Natural killer cell (primary cell): ENCODE results near the gene GPR155. TPM values are rescaled to one million over a fixed set of nuclear protein-coding genes. Genes with fewer than 3 reads are reported as not detected.
"Not testable (repeated sequence)": the region's sequence is repeated elsewhere in the genome, so short reads cannot be mapped to it uniquely, and the experiment has no call there.

Source experiments
- ATAC-seq, 3 donors: fragments of 150-1000 bp in 2 of 3; fragments of 200-7000 bp in 1 of 3; cut with Tn5 transposase; 1 replicate in 1 of 3; 2 replicates in 2 of 3; pipeline ENCODE4 v1.10.0; 2021; ENCODE audit warnings: mild to moderate bottlenecking in 2 of 3, moderate library complexity in 2 of 3
- DNase-seq, 2 donors: peaks; one replicate each; pipeline versions ENCODE4 v3.0.0 to v3.0.0-alpha.2; 2013 to 2021; ENCODE audit warnings: mixed read lengths in 1 of 2
- H3K27ac ChIP-seq: one replicate; pipeline ENCODE4 v1.5.1; 2013; ENCODE audit warnings: mild to moderate bottlenecking, low read length
- H3K27me3 ChIP-seq: one replicate; pipeline ENCODE4 v1.6.1; 2013; ENCODE audit warnings: low read length; ENCODE audit not compliant: control insufficient read depth, insufficient read depth
- H3K36me3 ChIP-seq: one replicate; pipeline ENCODE4 v1.6.1; 2013; ENCODE audit warnings: low read length; ENCODE audit not compliant: control insufficient read depth, insufficient read depth
- H3K4me1 ChIP-seq: one replicate; pipeline ENCODE4 v1.6.1; 2013; ENCODE audit warnings: low read length; ENCODE audit not compliant: control insufficient read depth, insufficient read depth
- H3K4me3 ChIP-seq: one replicate; pipeline ENCODE4 v1.5.1; 2013; ENCODE audit warnings: low read length
- H3K9me3 ChIP-seq: one replicate; pipeline ENCODE4 v1.6.1; 2013; ENCODE audit warnings: low read length; ENCODE audit not compliant: control insufficient read depth, insufficient read depth
- H3K27ac Mint-ChIP-seq, 2 donors: one replicate each; pipeline ENCODE4 v1.8.0; 2022; ENCODE audit warnings: mild to moderate bottlenecking in 2 of 2, mixed read lengths in 2 of 2, moderate library complexity in 1 of 2
- H3K27me3 Mint-ChIP-seq, 2 donors: one replicate each; pipeline ENCODE4 v1.8.0; 2022; ENCODE audit warnings: low read depth in 2 of 2, mixed read lengths in 2 of 2
- H3K36me3 Mint-ChIP-seq: one replicate; pipeline ENCODE4 v1.8.0; 2022; ENCODE audit warnings: mixed read lengths
- H3K4me1 Mint-ChIP-seq, 2 donors: one replicate each; pipeline ENCODE4 v1.8.0; 2022; ENCODE audit warnings: mixed read lengths in 2 of 2
- H3K4me3 Mint-ChIP-seq: one replicate; pipeline ENCODE4 v1.8.0; 2022; ENCODE audit warnings: mild to moderate bottlenecking, moderate library complexity, mixed read lengths
- H3K9me3 Mint-ChIP-seq, 2 donors: one replicate each; pipeline ENCODE4 v1.8.0; 2022; ENCODE audit warnings: mixed read lengths in 2 of 2
- CTCF ChIP-seq: fragments of 200-600 bp; IDR thresholded peaks from one replicate; pipeline ENCODE4 v1.8.0; 2022; ENCODE audit warnings: antibody characterized with exemption
- WGBS: methylation state at CpG from one replicate; pipeline ENCODE4 v1.1.7; 2013; ENCODE audit warnings: missing lambda C conversion rate; ENCODE audit not compliant: insufficient coverage; 5-methylcytosine and 5-hydroxymethylcytosine counted together
- intact Hi-C: fragments of 100-400 bp; cut with micrococcal nuclease; formaldehyde crosslinking; loops from one replicate; pipeline ENCODE4 v1.14.2; 2022
- total RNA-seq, 4 donors: library from RNA; stranded (reverse); fragments of 120-200 nt in 1 of 4; gene quantifications; one replicate each; pipeline versions ENCODE4 v1.2.3 to v1.2.4, GENCODE V29; 2013 to 2022

Gene GPR155
- total RNA-seq, 3 donors from 2014 or later (not counting 1 experiment from before 2014, with no cell fraction given) = 3.6 to 11.4 (median 4.4) TPM

- WGBS = 6% methylated on average over 17 of the region's 23 CpGs
- peak overlapping the region; percentile 93 for H3K4me3 ChIP-seq
- peaks cover 25% of the 10 kb centered on the region for H3K4me1 ChIP-seq
- peak overlapping the region; percentile 71 for H3K27ac ChIP-seq
- ATAC-seq = peak; percentile 26 to 31 (median 29)
- no peaks in the 10 kb centered on the region for H3K9me3 ChIP-seq
- Mint-ChIP-seq H3K27me3 (no peaks in the 10 kb centered on the region), H3K4me1 (peaks cover 45 to 46% of the 10 kb centered on the region in 2 donors), H3K36me3 (no peaks in the 10 kb centered on the region), H3K4me3 (peak overlapping the region; percentile 100), H3K27ac (peak overlapping the region; percentile 93 to 95), H3K9me3 (no peaks in the 10 kb centered on the region)
- no peak for TF ChIP-seq CTCF
- DNase-seq = peak in 1 of 2 donors; percentile 58
- intact Hi-C loops = no loop called here
- H3K36me3 ChIP-seq = peaks cover 3% of the 10 kb centered on the region
- no peaks in the 10 kb centered on the region for H3K27me3 ChIP-seq
Measured at GRCh38 chr2:174485788-174486562, 854 bp downstream of the GPR155 start.

- H3K9me3 ChIP-seq, H3K27me3 Mint-ChIP-seq, H3K36me3 Mint-ChIP-seq, H3K4me3 ChIP-seq, ATAC-seq, H3K27ac Mint-ChIP-seq, DNase-seq, H3K36me3 ChIP-seq, H3K27ac ChIP-seq, intact Hi-C loops, H3K9me3 Mint-ChIP-seq, H3K27me3 ChIP-seq: not testable (repeated sequence)
- peaks cover 25% of the 10 kb centered on the region for H3K4me1 ChIP-seq
- Mint-ChIP-seq H3K4me1 (peaks cover 38 to 41% of the 10 kb centered on the region in 2 donors), H3K4me3 (peak overlapping the region; percentile 100)
- 95% methylated on average over 8 of the region's 9 CpGs for WGBS
Measured at GRCh38 chr2:174485045-174485444, 1.8 kb downstream of the GPR155 start.

GRCh38 chr2:174484573-174484972, 2.3 kb downstream of the GPR155 start:
- no peaks in the 10 kb centered on the region for H3K36me3 Mint-ChIP-seq
- no peaks in the 10 kb centered on the region for H3K9me3 ChIP-seq
- 93% methylated on average over 2 of the region's 2 CpGs for WGBS
- no peak overlapping the region for H3K4me3 ChIP-seq
- H3K36me3 ChIP-seq = peaks cover 3% of the 10 kb centered on the region
- TF ChIP-seq CTCF = no peak
- no peaks in the 10 kb centered on the region for H3K27me3 ChIP-seq
- intact Hi-C loops = no loop called here
- peaks cover 23% of the 10 kb centered on the region for H3K4me1 ChIP-seq
- no peaks in the 10 kb centered on the region for H3K27me3 Mint-ChIP-seq
- H3K27ac Mint-ChIP-seq = no peak overlapping the region
- peak overlapping the region; percentile 100 for H3K4me3 Mint-ChIP-seq
- ATAC-seq (no peak), DNase-seq (no peak)
- H3K4me1 Mint-ChIP-seq = peaks cover 33 to 36% of the 10 kb centered on the region in 2 donors
- no peak overlapping the region for H3K27ac ChIP-seq
- H3K9me3 Mint-ChIP-seq = no peaks in the 10 kb centered on the region

- H3K27ac Mint-ChIP-seq = no peak overlapping the region
- no peaks in the 10 kb centered on the region for H3K27me3 Mint-ChIP-seq
- H3K36me3 ChIP-seq = peaks cover 6% of the 10 kb centered on the region
- no peak overlapping the region for H3K27ac ChIP-seq
- 100% methylated on average over 2 of the region's 6 CpGs for WGBS
- no peak for ATAC-seq
- H3K9me3 ChIP-seq = no peaks in the 10 kb centered on the region
- no peak overlapping the region for H3K4me3 ChIP-seq
- no peaks in the 10 kb centered on the region for H3K36me3 Mint-ChIP-seq
- DNase-seq = no peak
- no peaks in the 10 kb centered on the region for H3K9me3 Mint-ChIP-seq
- H3K4me1 ChIP-seq = peaks cover 15% of the 10 kb centered on the region
- H3K4me1 Mint-ChIP-seq = peaks cover 21% of the 10 kb centered on the region in 2 donors
- H3K27me3 ChIP-seq = no peaks in the 10 kb centered on the region
- H3K4me3 Mint-ChIP-seq = no peak overlapping the region
- intact Hi-C loops = no loop called here
- no peak for TF ChIP-seq CTCF
Measured at GRCh38 chr2:174482854-174483253, 4.0 kb downstream of the GPR155 start.
